ENCODE results near the gene GAL3ST2. TPM values are rescaled to one million over a fixed set of nuclear protein-coding genes. Genes with fewer than 3 reads are reported as not detected.

The GAL3ST2 gene
- total RNA-seq, 4 donors from 2014 or later = 0.50 to 3.1 (median 2.8) TPM; not detected in 1

DNA sequence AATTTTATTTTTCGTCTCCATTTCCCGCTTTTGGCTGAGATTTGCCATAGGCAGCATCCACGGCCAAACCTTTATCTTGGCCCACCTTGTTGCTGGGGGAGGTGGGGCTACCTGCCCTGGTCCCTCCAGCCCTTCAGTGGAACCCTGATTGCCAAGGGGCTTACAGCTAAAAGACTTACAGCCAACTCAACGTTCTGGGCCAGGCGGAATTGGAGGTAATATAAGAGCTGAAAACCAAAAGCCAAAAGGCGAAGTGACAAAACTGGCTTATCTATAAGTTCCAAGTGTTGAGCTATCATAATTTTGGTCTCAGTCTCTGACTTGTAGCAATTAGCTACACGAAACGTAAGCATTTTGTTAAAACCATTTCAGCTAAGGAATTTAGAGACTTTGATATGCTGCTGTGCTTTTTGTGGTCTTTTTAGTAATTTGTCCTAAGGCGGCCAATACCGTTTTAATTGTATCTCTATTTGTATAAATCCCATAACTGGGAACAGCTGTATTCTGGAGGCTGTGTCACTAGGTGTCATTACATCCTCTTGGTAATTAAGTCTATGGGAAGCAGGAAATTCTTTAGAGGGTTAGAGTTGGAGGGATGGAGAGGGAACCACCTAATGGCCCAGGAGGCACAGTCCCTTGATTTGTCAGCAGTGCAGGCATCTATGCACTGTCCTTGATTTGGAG lies 58.0 kb downstream of the GAL3ST2 start:
- no peak for ATAC-seq (ENCODE audit: low FRiP score)
- TF ChIP-seq, protein P1, sequence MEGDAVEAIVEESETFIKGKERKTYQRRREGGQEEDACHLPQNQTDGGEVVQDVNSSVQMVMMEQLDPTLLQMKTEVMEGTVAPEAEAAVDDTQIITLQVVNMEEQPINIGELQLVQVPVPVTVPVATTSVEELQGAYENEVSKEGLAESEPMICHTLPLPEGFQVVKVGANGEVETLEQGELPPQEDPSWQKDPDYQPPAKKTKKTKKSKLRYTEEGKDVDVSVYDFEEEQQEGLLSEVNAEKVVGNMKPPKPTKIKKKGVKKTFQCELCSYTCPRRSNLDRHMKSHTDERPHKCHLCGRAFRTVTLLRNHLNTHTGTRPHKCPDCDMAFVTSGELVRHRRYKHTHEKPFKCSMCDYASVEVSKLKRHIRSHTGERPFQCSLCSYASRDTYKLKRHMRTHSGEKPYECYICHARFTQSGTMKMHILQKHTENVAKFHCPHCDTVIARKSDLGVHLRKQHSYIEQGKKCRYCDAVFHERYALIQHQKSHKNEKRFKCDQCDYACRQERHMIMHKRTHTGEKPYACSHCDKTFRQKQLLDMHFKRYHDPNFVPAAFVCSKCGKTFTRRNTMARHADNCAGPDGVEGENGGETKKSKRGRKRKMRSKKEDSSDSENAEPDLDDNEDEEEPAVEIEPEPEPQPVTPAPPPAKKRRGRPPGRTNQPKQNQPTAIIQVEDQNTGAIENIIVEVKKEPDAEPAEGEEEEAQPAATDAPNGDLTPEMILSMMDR (IDR thresholded peaks at IDR 0.05) = no peak
- DNase-seq (ENCODE audit: low spot score) = no peak

DNA sequence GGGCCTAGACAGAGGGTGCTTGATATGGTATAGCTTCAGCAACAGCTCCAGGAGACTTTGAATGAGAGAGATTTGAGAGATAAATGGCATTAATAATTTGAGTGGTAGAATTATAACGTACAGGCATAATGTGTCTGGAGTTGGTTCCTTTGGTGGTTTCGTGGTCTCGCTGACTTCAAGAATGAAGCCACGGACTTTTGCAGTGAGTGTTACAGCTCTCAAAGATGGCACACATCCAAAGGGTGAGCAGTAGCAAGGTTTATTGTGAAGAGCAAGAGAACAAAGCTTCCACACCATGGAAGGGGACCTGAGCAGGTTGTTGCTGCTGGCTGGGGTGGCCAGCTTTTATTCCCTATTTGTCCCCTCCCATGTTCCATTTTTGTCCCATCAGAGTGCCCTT lies 59.0 kb downstream of the GAL3ST2 start:
- ATAC-seq (ENCODE audit: low FRiP score) (no peak), DNase-seq (ENCODE audit: low spot score) (no peak)
- TF ChIP-seq, protein P1 (IDR thresholded peaks at IDR 0.05) = no peak

DNA sequence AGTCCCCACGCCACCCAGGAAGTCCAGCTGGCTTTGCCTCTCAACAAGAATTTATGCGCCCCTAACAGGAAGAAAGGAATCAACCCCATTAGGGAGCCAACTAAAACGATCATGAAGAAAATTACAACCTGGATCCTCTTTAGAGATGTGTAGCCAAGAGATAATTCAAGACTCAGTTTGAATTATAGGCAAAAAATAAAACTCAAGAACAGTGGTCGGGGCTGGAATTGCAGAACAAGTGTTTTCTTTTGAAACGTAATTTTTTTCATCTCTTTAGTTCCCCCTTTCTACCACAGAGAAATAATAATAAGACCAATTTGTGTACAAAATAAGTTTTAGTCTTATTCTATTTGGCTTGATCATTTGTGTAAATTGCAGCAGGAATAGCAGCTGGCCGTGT lies 59.7 kb downstream of the GAL3ST2 start:
- ATAC-seq (ENCODE audit: low FRiP score) (no peak), DNase-seq (ENCODE audit: low spot score) (no peak)
- TF ChIP-seq, protein P1 (IDR thresholded peaks at IDR 0.05) = no peak

DNA sequence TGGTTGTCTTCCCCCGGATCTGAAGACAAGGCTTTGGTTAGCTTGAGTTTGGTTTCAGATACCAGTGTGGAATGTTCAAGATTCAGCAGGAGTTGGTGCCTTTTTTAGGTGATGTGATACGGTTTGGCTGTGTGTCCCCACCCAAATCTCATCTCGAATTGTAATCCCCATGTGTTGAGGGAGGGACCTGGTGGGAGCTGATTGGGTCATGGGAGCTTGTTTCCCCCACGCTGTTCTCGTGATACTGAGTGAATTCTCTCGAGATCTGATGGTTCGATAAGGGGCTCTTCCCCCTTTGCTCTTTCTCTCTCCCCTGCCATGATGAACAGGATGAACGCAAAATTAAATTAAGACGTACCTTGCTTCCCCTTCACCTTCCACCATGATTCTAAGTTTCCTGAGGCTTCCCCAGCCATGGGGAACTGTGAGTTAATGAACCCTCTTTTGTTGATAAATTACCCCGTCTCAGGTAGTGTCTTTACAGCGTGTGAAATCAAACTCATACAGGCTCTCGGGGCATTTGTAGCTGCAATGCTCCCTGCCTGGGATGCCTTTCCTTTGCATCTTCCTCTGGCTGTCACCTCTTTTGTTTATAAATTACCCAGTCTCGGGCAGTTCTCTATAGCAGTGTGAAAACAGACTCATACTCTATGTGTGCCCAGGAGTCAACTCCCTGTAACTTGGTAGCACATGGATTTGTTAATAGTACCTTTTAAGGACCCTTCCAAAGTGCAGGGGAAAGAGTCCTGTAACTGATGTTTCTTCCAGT lies 60.8 kb downstream of the GAL3ST2 start:
- no peak for ATAC-seq (ENCODE audit: low FRiP score)
- TF ChIP-seq, protein P1 (IDR thresholded peaks at IDR 0.05) = no peak
- DNase-seq (ENCODE audit: low spot score) = no peak

DNA sequence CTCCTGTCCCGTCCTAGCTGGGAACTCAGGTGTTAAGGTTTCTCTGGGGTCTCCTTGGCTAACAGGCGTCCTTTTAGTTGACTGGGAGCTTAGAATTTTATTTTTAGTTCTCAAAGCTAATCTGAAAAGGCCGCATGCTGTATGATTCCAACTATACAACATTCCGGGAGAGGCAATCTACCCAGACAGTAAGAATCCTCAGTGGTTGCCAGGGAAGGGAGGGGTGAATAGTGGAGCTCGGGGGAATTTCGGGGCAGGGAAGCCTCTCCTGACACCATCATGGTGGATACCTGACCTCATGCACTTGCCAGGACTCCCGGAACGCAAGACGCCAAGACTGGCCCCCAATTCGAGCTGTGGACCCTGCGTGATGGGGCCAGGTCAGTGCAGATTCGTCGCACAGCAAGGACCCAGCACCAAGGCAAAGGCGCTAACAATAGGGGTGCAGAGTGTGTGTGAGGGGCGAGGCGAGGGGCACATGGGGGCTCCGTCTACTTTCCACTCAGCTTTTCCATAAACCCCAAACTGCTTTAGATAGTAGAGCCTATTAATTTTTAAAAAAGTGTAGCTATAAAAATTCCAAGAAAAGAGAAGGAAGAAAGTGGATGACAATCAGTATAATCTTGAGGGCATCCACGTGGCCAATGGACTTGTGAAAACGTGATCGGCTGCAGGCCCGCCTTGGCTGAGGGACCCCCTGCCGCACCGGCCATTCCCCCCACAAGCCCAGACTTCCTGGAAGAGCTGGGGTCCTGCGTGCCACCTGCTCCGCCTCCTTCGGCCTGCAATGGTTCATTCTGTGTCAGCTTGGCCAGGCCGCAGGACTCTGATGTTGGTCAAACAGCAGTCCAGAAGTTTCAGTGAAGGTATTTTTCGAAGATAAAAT lies 64.8 kb downstream of the GAL3ST2 start:
- ATAC-seq (ENCODE audit: low FRiP score) (no peak), DNase-seq (ENCODE audit: low spot score) (no peak)
- TF ChIP-seq, protein P1 (IDR thresholded peaks at IDR 0.05) = no peak

DNA sequence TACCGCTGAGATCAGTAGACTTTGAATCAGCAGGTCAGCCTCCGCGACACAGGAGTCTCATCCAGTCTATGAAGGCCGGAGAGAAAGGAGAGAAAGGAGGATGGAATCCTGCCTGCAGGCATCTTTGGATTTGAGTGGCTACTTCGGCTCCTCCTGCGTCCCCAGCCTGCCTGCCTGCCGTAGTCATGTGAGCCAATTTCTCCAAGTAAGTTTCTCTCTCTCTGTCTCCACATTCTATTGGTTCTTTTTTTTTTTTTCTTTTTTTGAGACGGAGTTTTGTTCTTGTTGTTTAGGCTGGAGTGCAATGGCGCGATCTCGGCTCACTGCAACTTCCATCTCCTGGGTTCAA lies 65.4 kb downstream of the GAL3ST2 start:
- TF ChIP-seq, protein P1 (IDR thresholded peaks at IDR 0.05) = no peak
- no peak for DNase-seq (ENCODE audit: low spot score)
- ATAC-seq (ENCODE audit: low FRiP score) = no peak

Data from omental fat pad (tissue), 4 donors.